Parathyroid adenoma (tissue), 2 donors: ENCODE measurements around the gene TCF7.

Experiments
- H2AFZ ChIP-seq: fragments of 300-600 bp; sonication (generic); one replicate; pipeline ENCODE4 v1.7.0; 2017; ENCODE audit warnings: antibody characterized with exemption, mild to moderate bottlenecking
- H3K27ac ChIP-seq: fragments of 300-600 bp; sonication (generic); one replicate; pipeline ENCODE4 v1.7.0; 2017
- H3K27me3 ChIP-seq: fragments of 300-600 bp; sonication (generic); one replicate; pipeline ENCODE4 v1.7.0; 2017; ENCODE audit warnings: low read length; ENCODE audit not compliant: control insufficient read depth, insufficient read depth
- H3K36me3 ChIP-seq: fragments of 300-600 bp; sonication (generic); one replicate; pipeline ENCODE4 v1.7.0; 2017; ENCODE audit warnings: low read length; ENCODE audit not compliant: control insufficient read depth, insufficient read depth
- H3K4me1 ChIP-seq: fragments of 300-600 bp; sonication (generic); one replicate; pipeline ENCODE4 v1.7.0; 2017; ENCODE audit warnings: control low read depth
- H3K4me2 ChIP-seq: fragments of 300-600 bp; sonication (generic); one replicate; pipeline ENCODE4 v1.7.0; 2017; ENCODE audit warnings: low read length
- H3K4me3 ChIP-seq: fragments of 300-600 bp; sonication (generic); one replicate; pipeline ENCODE4 v1.7.0; 2017; ENCODE audit warnings: low read depth, low read length
- H3K79me2 ChIP-seq: fragments of 300-600 bp; sonication (generic); one replicate; pipeline ENCODE4 v1.7.0; 2017; ENCODE audit warnings: control low read depth
- H3K9ac ChIP-seq: fragments of 300-600 bp; sonication (generic); one replicate; pipeline ENCODE4 v1.7.0; 2017; ENCODE audit warnings: mild to moderate bottlenecking
- H3K9me3 ChIP-seq: fragments of 300-600 bp; sonication (generic); one replicate; pipeline ENCODE4 v1.7.0; 2017; ENCODE audit warnings: low read length; ENCODE audit not compliant: control insufficient read depth
- TF ChIP-seq, protein P1 (sequence below): fragments of 300-600 bp; sonication (generic); IDR thresholded peaks from one replicate; pipeline ENCODE4 v1.7.0; 2017; ENCODE audit warnings: antibody characterized with exemption, mild to moderate bottlenecking
- donor health status: primary hyperparathyroidism.

Gene TCF7

DNA sequence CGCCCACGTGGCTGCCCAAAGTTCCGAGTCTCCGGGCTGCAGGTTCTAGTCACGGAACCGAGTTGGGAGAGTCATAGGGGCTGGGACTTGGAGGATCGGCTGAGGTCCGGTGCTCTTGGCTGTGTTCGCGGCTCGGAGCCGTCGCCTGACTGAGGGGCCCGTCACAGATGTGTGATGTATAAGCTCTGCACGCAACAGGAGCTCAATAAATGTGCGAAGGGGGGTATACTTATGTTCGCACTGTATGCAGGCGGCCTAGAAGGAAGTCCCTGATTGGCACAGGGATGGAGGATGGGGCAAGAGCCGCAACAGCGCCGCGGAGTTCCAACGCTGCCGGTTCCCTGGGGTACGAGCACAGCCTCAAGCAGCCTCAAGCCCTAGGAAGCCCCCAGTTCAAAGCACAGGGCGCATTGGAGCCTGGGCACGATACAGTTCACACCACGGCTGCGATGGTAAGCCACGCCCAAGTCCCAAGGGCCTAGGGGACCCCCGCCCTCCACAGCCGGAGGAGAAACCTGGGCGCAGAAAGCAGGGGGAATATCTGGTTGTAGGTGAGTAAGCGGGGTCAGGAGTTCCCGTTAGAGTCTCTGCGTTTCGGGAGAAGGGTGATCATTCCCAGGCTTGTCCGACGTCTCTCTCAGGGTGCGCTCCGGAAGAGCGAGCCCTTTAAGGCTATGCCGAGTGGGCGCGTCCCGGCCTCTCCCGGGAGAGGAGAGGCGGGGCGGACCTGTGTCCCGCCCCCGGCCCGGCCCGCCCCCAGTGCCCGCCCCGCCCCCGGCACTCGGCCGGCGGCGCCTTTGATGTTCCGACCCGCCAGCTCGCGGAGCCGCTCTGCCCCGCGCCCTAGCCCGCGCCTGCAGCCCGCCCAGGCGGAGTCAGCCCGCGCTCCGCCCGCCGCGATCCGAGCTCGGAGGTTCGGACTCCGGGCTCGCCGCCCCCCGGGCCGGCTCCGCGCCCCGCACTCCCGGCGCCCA lies at the start of gene TCF7:
TSS of gene TCF7 (plus strand) at position 780 of the 974 bp plus-strand sequence. CDS start 226 bp downstream, outside the sequence.
- no peak within 1 kb of the TSS for H3K27ac ChIP-seq
- no peaks in the 10 kb centered on the region for H3K79me2 ChIP-seq
- peak within 1 kb of the TSS; percentile 78 for H3K4me2 ChIP-seq
- no peaks in the 10 kb centered on the region for H3K36me3 ChIP-seq
- H3K4me1 ChIP-seq = peaks cover 9% of the 10 kb centered on the region
- no peaks in the 10 kb centered on the region for H3K27me3 ChIP-seq
- no peak within 1 kb of the TSS for H3K9ac ChIP-seq
- TF ChIP-seq, protein P1, sequence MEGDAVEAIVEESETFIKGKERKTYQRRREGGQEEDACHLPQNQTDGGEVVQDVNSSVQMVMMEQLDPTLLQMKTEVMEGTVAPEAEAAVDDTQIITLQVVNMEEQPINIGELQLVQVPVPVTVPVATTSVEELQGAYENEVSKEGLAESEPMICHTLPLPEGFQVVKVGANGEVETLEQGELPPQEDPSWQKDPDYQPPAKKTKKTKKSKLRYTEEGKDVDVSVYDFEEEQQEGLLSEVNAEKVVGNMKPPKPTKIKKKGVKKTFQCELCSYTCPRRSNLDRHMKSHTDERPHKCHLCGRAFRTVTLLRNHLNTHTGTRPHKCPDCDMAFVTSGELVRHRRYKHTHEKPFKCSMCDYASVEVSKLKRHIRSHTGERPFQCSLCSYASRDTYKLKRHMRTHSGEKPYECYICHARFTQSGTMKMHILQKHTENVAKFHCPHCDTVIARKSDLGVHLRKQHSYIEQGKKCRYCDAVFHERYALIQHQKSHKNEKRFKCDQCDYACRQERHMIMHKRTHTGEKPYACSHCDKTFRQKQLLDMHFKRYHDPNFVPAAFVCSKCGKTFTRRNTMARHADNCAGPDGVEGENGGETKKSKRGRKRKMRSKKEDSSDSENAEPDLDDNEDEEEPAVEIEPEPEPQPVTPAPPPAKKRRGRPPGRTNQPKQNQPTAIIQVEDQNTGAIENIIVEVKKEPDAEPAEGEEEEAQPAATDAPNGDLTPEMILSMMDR = no peak
- H2AFZ ChIP-seq = peak within 1 kb of the TSS; percentile 94
- H3K9me3 ChIP-seq = no peaks in the 10 kb centered on the region
- H3K4me3 ChIP-seq = peak within 1 kb of the TSS; percentile 56

- Histone ChIP-seq H3K4me2 (no peak overlapping the region), H3K9ac (no peak overlapping the region), H3K4me1 (no peaks in the 10 kb centered on the region), H3K4me3 (no peak overlapping the region), H3K27me3 (no peaks in the 10 kb centered on the region), H2AFZ (no peak overlapping the region), H3K27ac (no peak overlapping the region), H3K36me3 (no peaks in the 10 kb centered on the region), H3K9me3 (no peaks in the 10 kb centered on the region), H3K79me2 (no peaks in the 10 kb centered on the region)
- TF ChIP-seq, protein P1 = no peak
Measured at GRCh38 chr5:134069553-134069952, 44.9 kb upstream of the TCF7 start.

GRCh38 chr5:134070725-134071613 lies 43.5 kb upstream of the TCF7 start:
- peak overlapping the region; percentile 15 for H3K4me3 ChIP-seq
- no peaks in the 10 kb centered on the region for H3K79me2 ChIP-seq
- TF ChIP-seq, protein P1 = no peak
- H3K4me1 ChIP-seq = no peaks in the 10 kb centered on the region
- H3K9ac ChIP-seq = no peak overlapping the region
- no peaks in the 10 kb centered on the region for H3K27me3 ChIP-seq
- no peak overlapping the region for H3K27ac ChIP-seq
- H3K9me3 ChIP-seq = no peaks in the 10 kb centered on the region
- H3K36me3 ChIP-seq = no peaks in the 10 kb centered on the region
- H3K4me2 ChIP-seq = peak overlapping the region; percentile 43
- H2AFZ ChIP-seq = peak overlapping the region; percentile 61

- Histone ChIP-seq H3K4me1 (no peaks in the 10 kb centered on the region), H2AFZ (no peak overlapping the region), H3K27me3 (no peaks in the 10 kb centered on the region), H3K4me2 (no peak overlapping the region), H3K36me3 (no peaks in the 10 kb centered on the region), H3K9ac (no peak overlapping the region), H3K9me3 (no peaks in the 10 kb centered on the region), H3K27ac (no peak overlapping the region), H3K4me3 (no peak overlapping the region), H3K79me2 (no peaks in the 10 kb centered on the region)
- TF ChIP-seq, protein P1 = no peak
Measured at GRCh38 chr5:134071614-134072207, 42.8 kb upstream of the TCF7 start.
